DOHH2 (cell line): ENCODE measurements around the gene PPIB.

Experiments used
- CTCF ChIP-seq: fragments of 200-600 bp; sonication (generic); IDR thresholded peaks from one replicate; pipeline ENCODE4 v1.5.1; 2014; ENCODE audit warnings: antibody characterized with exemption, mild to moderate bottlenecking, low read depth, low read length; ENCODE audit not compliant: poor library complexity, severe bottlenecking
- EZH2phosphoT487 ChIP-seq: fragments of 200-600 bp; sonication (generic); IDR thresholded peaks from 2 replicates; pipeline ENCODE4 v1.6.1; 2017; ENCODE audit warnings: borderline replicate concordance, mild to moderate bottlenecking, antibody characterized with exemption, low read length, moderate library complexity, mixed read lengths

GRCh38 chr15:64132217-64132616, 30.6 kb downstream of the PPIB start:
- TF ChIP-seq CTCF (no peak), EZH2phosphoT487 (no peak)
